Right lobe of liver (tissue), 4 donors: ENCODE measurements around the gene WIF1.

ENCODE experiments used
- CTCF ChIP-seq, 4 donors: fragments of 200-600 bp in 3 of 4; fragments of 450-650 bp in 1 of 4; IDR thresholded peaks; one replicate each; pipeline versions ENCODE4 v1.5.1 to v1.8.0; 2016 to 2022; ENCODE audit warnings: antibody characterized with exemption in 4 of 4, mild to moderate bottlenecking in 2 of 4
- POLR2A ChIP-seq: fragments of 450-650 bp; IDR thresholded peaks from one replicate; pipeline ENCODE4 v1.6.1; 2017; ENCODE audit warnings: antibody characterized with exemption, mild to moderate bottlenecking
- donor health status: DM: no; HTN: no; CAD: no.
- donor health status: DM: no; HTN: no; CAD: no.
- donor health status: DM: no; HTN: yes; CAD: no.

GRCh38 chr12:65094722-65095121 is 26.4 kb downstream of the WIF1 start:
- no peak for TF ChIP-seq CTCF (IDR thresholded peaks at IDR 0.05)
- TF ChIP-seq POLR2A, result no peak
